ENCODE data around the gene CEMIP.
"Not testable (repeated sequence)": the region's sequence is repeated elsewhere in the genome, so short reads cannot be mapped to it uniquely, and the experiment has no call there.

Gene CEMIP

DNA sequence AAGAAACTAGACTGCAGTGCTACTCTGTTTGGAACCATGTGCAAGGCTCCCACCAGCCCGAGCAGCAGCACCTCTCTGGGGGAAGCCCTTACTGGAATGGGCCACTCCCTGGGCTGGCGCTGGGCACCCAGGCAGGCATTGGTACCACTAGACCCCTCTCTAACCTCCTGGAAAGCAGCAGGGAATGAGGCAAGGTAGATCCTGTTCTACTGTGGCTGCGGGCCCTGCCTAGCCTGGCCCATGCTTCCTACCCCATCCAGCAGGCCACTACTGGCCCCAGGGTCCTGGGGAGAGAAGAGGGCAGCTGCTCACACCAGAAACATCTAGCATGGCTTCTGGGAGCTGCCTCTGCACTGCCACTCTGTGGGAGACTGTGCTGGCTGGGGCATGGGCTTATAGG lies 165.6 kb downstream of the CEMIP start:
- no peak for ATAC-seq (replicated peaks)
- no peak overlapping the region for H3K27ac Mint-ChIP-seq
- peaks cover 0 to 2% of the 10 kb centered on the region in 2 donors for H3K9me3 Mint-ChIP-seq
- H3K4me3 Mint-ChIP-seq = no peak overlapping the region
- peaks cover 14 to 16% of the 10 kb centered on the region in 2 donors for H3K4me1 Mint-ChIP-seq
- no peaks in the 10 kb centered on the region for H3K27me3 Mint-ChIP-seq
- no peak for DNase-seq
- peaks cover 58 to 84% of the 10 kb centered on the region in 2 donors for H3K36me3 Mint-ChIP-seq

GRCh38 chr15:80945605-80946004 lies 166.4 kb downstream of the CEMIP start:
- Mint-ChIP-seq H3K4me1 (peaks cover 14 to 16% of the 10 kb centered on the region in 2 donors), H3K36me3 (peaks cover 56 to 86% of the 10 kb centered on the region in 2 donors), H3K27ac (no peak overlapping the region), H3K27me3 (no peaks in the 10 kb centered on the region), H3K9me3 (peaks cover 0 to 2% of the 10 kb centered on the region in 2 donors), H3K4me3 (no peak overlapping the region)
- DNase-seq = no peak
- peak; percentile 80 to 82 for ATAC-seq (replicated peaks)

GRCh38 chr15:80946576-80946975 lies 167.4 kb downstream of the CEMIP start:
- H3K4me1 Mint-ChIP-seq = peaks cover 14 to 16% of the 10 kb centered on the region in 2 donors
- peaks cover 51 to 88% of the 10 kb centered on the region in 2 donors for H3K36me3 Mint-ChIP-seq
- no peak for ATAC-seq (replicated peaks)

DNA sequence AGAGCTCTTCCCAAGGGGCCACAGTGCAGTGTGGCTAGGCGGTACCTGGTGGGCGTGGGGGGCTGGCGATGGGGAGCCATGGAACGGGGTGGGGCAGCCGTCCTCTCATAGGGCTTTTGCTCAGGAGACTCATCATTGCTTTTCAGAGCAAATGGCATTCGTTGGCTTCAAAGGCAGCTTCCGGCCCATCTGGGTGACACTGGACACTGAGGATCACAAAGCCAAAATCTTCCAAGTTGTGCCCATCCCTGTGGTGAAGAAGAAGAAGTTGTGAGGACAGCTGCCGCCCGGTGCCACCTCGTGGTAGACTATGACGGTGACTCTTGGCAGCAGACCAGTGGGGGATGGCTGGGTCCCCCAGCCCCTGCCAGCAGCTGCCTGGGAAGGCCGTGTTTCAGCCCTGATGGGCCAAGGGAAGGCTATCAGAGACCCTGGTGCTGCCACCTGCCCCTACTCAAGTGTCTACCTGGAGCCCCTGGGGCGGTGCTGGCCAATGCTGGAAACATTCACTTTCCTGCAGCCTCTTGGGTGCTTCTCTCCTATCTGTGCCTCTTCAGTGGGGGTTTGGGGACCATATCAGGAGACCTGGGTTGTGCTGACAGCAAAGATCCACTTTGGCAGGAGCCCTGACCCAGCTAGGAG lies 169.6 kb downstream of the CEMIP start:
- Mint-ChIP-seq H3K4me1 (peaks cover 14 to 16% of the 10 kb centered on the region in 2 donors), H3K9me3 (peaks cover 0 to 2% of the 10 kb centered on the region in 2 donors), H3K27me3 (no peaks in the 10 kb centered on the region), H3K36me3 (peaks cover 52 to 86% of the 10 kb centered on the region in 2 donors), H3K4me3 (no peak overlapping the region), H3K27ac (no peak overlapping the region)
- no peak for DNase-seq
- ATAC-seq (replicated peaks) = no peak

More at GRCh38 chr15:80946576-80946975, 167.4 kb downstream of the CEMIP start:
- Mint-ChIP-seq H3K27ac (peak overlapping the region; percentile 65), H3K27me3 (no peaks in the 10 kb centered on the region), H3K4me3 (no peak overlapping the region), H3K9me3 (peaks cover 0 to 2% of the 10 kb centered on the region in 2 donors)
- no peak for DNase-seq

GRCh38 chr15:80949756-80950155 lies 170.6 kb downstream of the CEMIP start:
- H3K36me3 Mint-ChIP-seq = peaks cover 57 to 87% of the 10 kb centered on the region in 2 donors
- no peak overlapping the region for H3K27ac Mint-ChIP-seq

DNA sequence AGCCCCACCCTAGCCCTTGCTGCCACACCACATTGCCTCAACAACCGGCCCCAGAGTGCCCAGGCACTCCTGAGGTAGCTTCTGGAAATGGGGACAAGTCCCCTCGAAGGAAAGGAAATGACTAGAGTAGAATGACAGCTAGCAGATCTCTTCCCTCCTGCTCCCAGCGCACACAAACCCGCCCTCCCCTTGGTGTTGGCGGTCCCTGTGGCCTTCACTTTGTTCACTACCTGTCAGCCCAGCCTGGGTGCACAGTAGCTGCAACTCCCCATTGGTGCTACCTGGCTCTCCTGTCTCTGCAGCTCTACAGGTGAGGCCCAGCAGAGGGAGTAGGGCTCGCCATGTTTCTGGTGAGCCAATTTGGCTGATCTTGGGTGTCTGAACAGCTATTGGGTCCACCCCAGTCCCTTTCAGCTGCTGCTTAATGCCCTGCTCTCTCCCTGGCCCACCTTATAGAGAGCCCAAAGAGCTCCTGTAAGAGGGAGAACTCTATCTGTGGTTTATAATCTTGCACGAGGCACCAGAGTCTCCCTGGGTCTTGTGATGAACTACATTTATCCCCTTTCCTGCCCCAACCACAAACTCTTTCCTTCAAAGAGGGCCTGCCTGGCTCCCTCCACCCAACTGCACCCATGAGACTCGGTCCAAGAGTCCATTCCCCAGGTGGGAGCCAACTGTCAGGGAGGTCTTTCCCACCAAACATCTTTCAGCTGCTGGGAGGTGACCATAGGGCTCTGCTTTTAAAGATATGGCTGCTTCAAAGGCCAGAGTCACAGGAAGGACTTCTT lies 171.3 kb downstream of the CEMIP start:
- ATAC-seq (replicated peaks) = no peak
- Mint-ChIP-seq H3K9me3 (peaks cover 0 to under 1% of the 10 kb centered on the region in 2 donors), H3K27ac (no peak overlapping the region), H3K4me1 (peaks cover 11 to 16% of the 10 kb centered on the region in 2 donors), H3K27me3 (no peaks in the 10 kb centered on the region), H3K36me3 (peaks cover 56 to 87% of the 10 kb centered on the region in 2 donors), H3K4me3 (no peak overlapping the region)
- DNase-seq = no peak

More at GRCh38 chr15:80949756-80950155, 170.6 kb downstream of the CEMIP start:
- Mint-ChIP-seq H3K9me3 (peaks cover 0 to 2% of the 10 kb centered on the region in 2 donors), H3K27me3 (no peaks in the 10 kb centered on the region), H3K4me1 (peaks cover 14 to 16% of the 10 kb centered on the region in 2 donors), H3K4me3 (no peak overlapping the region)
- DNase-seq (no peak), ATAC-seq (replicated peaks) (no peak)

DNA sequence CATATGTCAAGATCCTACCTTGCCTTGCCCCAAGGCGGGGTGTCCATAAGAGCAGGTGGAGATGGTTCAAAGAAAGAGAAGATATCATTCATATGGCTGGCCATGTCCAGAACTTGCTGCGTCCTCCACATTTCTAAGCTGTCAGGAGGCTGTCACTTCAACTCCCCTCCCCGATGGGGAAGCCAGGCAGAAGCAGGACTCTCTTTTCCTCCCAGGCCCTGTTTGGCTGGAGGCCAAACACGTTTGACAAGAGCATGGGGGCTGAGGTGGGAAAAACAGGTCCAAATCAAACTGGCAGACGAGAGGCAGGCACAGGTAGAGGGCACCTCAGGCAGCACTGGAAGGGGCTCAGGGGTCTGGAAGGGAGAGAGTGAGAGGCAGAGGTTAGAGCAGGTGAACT lies 172.8 kb downstream of the CEMIP start:
- H3K4me3 Mint-ChIP-seq = no peak overlapping the region
- ATAC-seq (replicated peaks) = no peak
- H3K9me3 Mint-ChIP-seq = no peaks in the 10 kb centered on the region
- DNase-seq = no peak
- H3K4me1 Mint-ChIP-seq = peaks cover 6 to 14% of the 10 kb centered on the region in 2 donors
- H3K27ac Mint-ChIP-seq = no peak overlapping the region
- no peaks in the 10 kb centered on the region for H3K27me3 Mint-ChIP-seq
- peaks cover 47 to 82% of the 10 kb centered on the region in 2 donors for H3K36me3 Mint-ChIP-seq

- Mint-ChIP-seq H3K27ac (no peak overlapping the region), H3K36me3 (peaks cover 43 to 73% of the 10 kb centered on the region in 2 donors), H3K4me1 (peaks cover 7 to 22% of the 10 kb centered on the region in 2 donors), H3K9me3 (no peaks in the 10 kb centered on the region), H3K27me3 (no peaks in the 10 kb centered on the region), H3K4me3 (no peak overlapping the region)
- DNase-seq (no peak), ATAC-seq (replicated peaks) (no peak)
Observed at GRCh38 chr15:80953001-80953952, 174.1 kb downstream of the CEMIP start.

DNA sequence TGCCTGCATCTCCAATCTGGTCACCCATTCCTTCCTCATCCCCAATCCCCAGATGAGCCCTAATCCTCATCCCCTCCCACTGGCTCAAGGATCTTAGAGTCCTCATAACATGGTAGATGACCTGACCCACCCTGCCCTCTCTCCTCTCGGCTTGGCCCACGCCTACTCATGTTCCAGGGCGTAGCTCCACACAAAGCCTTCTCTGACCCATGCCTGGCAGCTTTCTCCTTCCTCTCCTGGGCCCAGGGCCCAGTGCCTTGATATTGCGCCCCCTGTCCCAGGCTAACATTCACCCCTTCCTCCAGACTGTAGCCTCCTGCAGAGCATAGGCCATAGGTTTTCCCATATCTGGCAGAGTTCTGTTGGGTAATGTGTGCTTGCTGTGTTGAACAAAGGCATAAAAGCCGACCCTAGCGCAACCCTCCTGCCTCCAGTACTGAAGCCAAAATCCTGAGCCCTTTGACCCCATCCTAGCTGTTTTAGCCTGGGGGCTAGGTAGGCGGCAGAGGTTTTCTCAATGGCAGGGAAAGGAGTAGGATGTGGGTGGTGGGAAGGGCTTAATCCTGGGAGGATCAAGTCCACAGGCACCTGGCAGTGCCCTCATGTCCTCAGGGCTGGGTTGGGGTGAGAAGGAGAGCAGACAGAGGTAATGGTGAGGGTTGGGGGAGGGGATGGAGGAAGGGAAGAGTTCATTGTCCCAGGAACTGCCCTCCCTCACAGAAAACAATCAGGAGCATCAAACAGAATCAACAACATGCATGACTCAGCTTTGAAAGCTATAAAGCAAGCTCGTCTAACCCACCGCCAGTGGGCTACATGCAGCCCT lies 175.0 kb downstream of the CEMIP start:
- Mint-ChIP-seq H3K27ac (no peak overlapping the region), H3K27me3 (no peaks in the 10 kb centered on the region), H3K36me3 (peaks cover 45 to 72% of the 10 kb centered on the region in 2 donors), H3K4me3 (no peak overlapping the region), H3K4me1 (peaks cover 13 to 30% of the 10 kb centered on the region in 2 donors), H3K9me3 (no peaks in the 10 kb centered on the region)
- no peak for ATAC-seq (replicated peaks)
- DNase-seq = no peak

GRCh38 chr15:80955571-80956452 lies 176.6 kb downstream of the CEMIP start:
- not testable (repeated sequence) for H3K9me3 Mint-ChIP-seq, H3K4me3 Mint-ChIP-seq, H3K27ac Mint-ChIP-seq, H3K27me3 Mint-ChIP-seq
- peaks cover 45 to 67% of the 10 kb centered on the region in 2 donors for H3K36me3 Mint-ChIP-seq
- DNase-seq (peak; percentile 27), ATAC-seq (replicated peaks) (peak; percentile 95 to 97)
- H3K4me1 Mint-ChIP-seq = peaks cover 14 to 33% of the 10 kb centered on the region in 2 donors

- H3K27me3 Mint-ChIP-seq = no peaks in the 10 kb centered on the region
- DNase-seq (no peak), ATAC-seq (replicated peaks) (no peak)
- H3K36me3 Mint-ChIP-seq = peaks cover 50 to 67% of the 10 kb centered on the region in 2 donors
- H3K4me1 Mint-ChIP-seq = peaks cover 17 to 36% of the 10 kb centered on the region in 2 donors
- H3K27ac Mint-ChIP-seq = peak overlapping the region; percentile 56
- no peaks in the 10 kb centered on the region for H3K9me3 Mint-ChIP-seq
- H3K4me3 Mint-ChIP-seq = no peak overlapping the region
Observed at GRCh38 chr15:80957556-80957955, 178.4 kb downstream of the CEMIP start.

- no peaks in the 10 kb centered on the region for H3K9me3 Mint-ChIP-seq
- H3K27ac Mint-ChIP-seq = no peak overlapping the region
- DNase-seq = no peak
- peaks cover 48 to 67% of the 10 kb centered on the region in 2 donors for H3K36me3 Mint-ChIP-seq
- no peak overlapping the region for H3K4me3 Mint-ChIP-seq
- ATAC-seq (replicated peaks) = no peak
- peaks cover 18 to 36% of the 10 kb centered on the region in 2 donors for H3K4me1 Mint-ChIP-seq
- H3K27me3 Mint-ChIP-seq = no peaks in the 10 kb centered on the region
Observed at GRCh38 chr15:80957976-80958375, 178.8 kb downstream of the CEMIP start.
